IMR-90 (cell line): ENCODE results near the gene AJUBA. TPM values are rescaled to one million over a fixed set of nuclear protein-coding genes. Genes with fewer than 3 reads are reported as not detected.

Experiments used
- ATAC-seq: fragments of 200-7000 bp; cut with Tn5 transposase; 2 replicates; pipeline ENCODE4 v1.9.1; 2020; ENCODE audit warnings: low read depth, mild to moderate bottlenecking, moderate library complexity
- BruUV-seq: library from RNA; stranded (reverse); fragments of 400-500 nt; replicated peaks from 2 replicates; lab custom pipeline; 2021; lab: Mats Ljungman, UMichigan
- CTCF ChIA-PET: fragments of 300-600 bp; formaldehyde crosslinking; extraction: SDS; loops from one replicate; lab custom pipeline; 2021; ENCODE audit warnings: antibody characterized with exemption; lab: Yijun Ruan, JAX
- POLR2A ChIA-PET: fragments of 300-600 bp; sonication (Branson Sonifier 250); formaldehyde crosslinking; loops from one replicate; lab custom pipeline; 2022; ENCODE audit warnings: antibody characterized with exemption; ENCODE audit not compliant: unreplicated experiment; lab: Charles Lee
- DNase-seq: peaks from one replicate; pipeline ENCODE4 v3.0.0; 2013
- H2AFZ ChIP-seq: replicated peaks from 2 replicates; pipeline ENCODE3; 2013; ENCODE audit warnings: low read length, mild to moderate bottlenecking; ENCODE audit not compliant: poor library complexity
- H2AK5ac ChIP-seq: 2 replicates; pipeline ENCODE4 v1.6.1; 2013; ENCODE audit warnings: low read depth, low read length, inconsistent platforms
- H2AK9ac ChIP-seq: replicated peaks from 2 replicates; pipeline ENCODE3; 2013; ENCODE audit warnings: mild to moderate bottlenecking, low read depth, low read length, moderate library complexity; ENCODE audit not compliant: poor library complexity
- H2BK120ac ChIP-seq: 2 replicates; pipeline ENCODE4 v1.6.1; 2013; ENCODE audit warnings: low read depth, low read length, inconsistent platforms
- H2BK15ac ChIP-seq: 3 replicates; pipeline ENCODE4 v1.6.1; 2013; ENCODE audit warnings: low read depth, low read length, inconsistent platforms
- H2BK20ac ChIP-seq: 2 replicates; pipeline ENCODE4 v1.6.1; 2013; ENCODE audit warnings: low read depth, mild to moderate bottlenecking, inconsistent platforms, low read length, moderate library complexity
- H2BK5ac ChIP-seq: 2 replicates; pipeline ENCODE4 v1.6.1; 2013; ENCODE audit warnings: mild to moderate bottlenecking, low read depth, low read length, inconsistent platforms; ENCODE audit not compliant: poor library complexity, severe bottlenecking
- H3K14ac ChIP-seq: replicated peaks from 2 replicates; pipeline ENCODE4 v1.6.1; 2013; ENCODE audit warnings: low read depth, low read length, inconsistent platforms
- H3K18ac ChIP-seq: 2 replicates; pipeline ENCODE4 v1.6.1; 2013; ENCODE audit warnings: low read depth, low read length, control low read depth
- H3K23ac ChIP-seq: 2 replicates; pipeline ENCODE4 v1.6.1; 2013; ENCODE audit warnings: low read depth, low read length, inconsistent platforms
- H3K27ac ChIP-seq: 2 replicates; pipeline ENCODE4 v1.5.1; 2013; ENCODE audit warnings: mild to moderate bottlenecking, control low read depth, low read length; ENCODE audit not compliant: insufficient read depth
- H3K27me3 ChIP-seq: 2 replicates; pipeline ENCODE4 v1.6.1; 2013; ENCODE audit warnings: low read length; ENCODE audit not compliant: control insufficient read depth, insufficient read depth
- H3K36me3 ChIP-seq: 2 replicates; pipeline ENCODE4 v1.6.1; 2013; ENCODE audit warnings: low read length, mixed read lengths; ENCODE audit not compliant: control insufficient read depth, insufficient read depth
- H3K4ac ChIP-seq: 2 replicates; pipeline ENCODE4 v1.6.1; 2013; ENCODE audit warnings: low read depth, low read length, inconsistent platforms
- H3K4me1 ChIP-seq: 2 replicates; pipeline ENCODE4 v1.6.1; 2013; ENCODE audit warnings: low read length, mixed read lengths; ENCODE audit not compliant: control insufficient read depth, insufficient read depth
- H3K4me2 ChIP-seq: 2 replicates; pipeline ENCODE4 v1.6.1; 2013; ENCODE audit warnings: low read depth, mild to moderate bottlenecking, control low read depth, low read length, moderate library complexity
- H3K4me3 ChIP-seq: 2 replicates; pipeline ENCODE4 v1.5.1; 2013; ENCODE audit warnings: low read depth, mild to moderate bottlenecking, control low read depth, low read length, moderate library complexity; ENCODE audit not compliant: insufficient read depth
- H3K56ac ChIP-seq: 2 replicates; pipeline ENCODE4 v1.6.1; 2013; ENCODE audit warnings: low read length, inconsistent platforms; ENCODE audit not compliant: insufficient read depth; ENCODE audit errors: extremely low read depth
- H3K79me1 ChIP-seq, 2 experiments: 2 replicates each; pipeline ENCODE4 v1.6.1; 2013; ENCODE audit warnings: low read length in 2 of 2, inconsistent platforms in 1 of 2, low read depth in 1 of 2
- H3K9ac ChIP-seq: 2 replicates; pipeline ENCODE4 v1.6.1; 2013; ENCODE audit warnings: low read depth, low read length, control low read depth
- H3K9me1 ChIP-seq: 2 replicates; pipeline ENCODE4 v1.6.1; 2013; ENCODE audit warnings: low read length, inconsistent platforms; ENCODE audit not compliant: insufficient read depth
- H3K9me3 ChIP-seq: 2 replicates; pipeline ENCODE4 v1.6.1; 2013; ENCODE audit warnings: low read length; ENCODE audit not compliant: control insufficient read depth, insufficient read depth
- H4K20me1 ChIP-seq: 2 replicates; pipeline ENCODE4 v1.6.1; 2013; ENCODE audit warnings: low read length, inconsistent platforms; ENCODE audit not compliant: insufficient read depth
- H4K5ac ChIP-seq: 2 replicates; pipeline ENCODE4 v1.6.1; 2013; ENCODE audit warnings: mild to moderate bottlenecking, low read depth, low read length, control low read depth
- H4K8ac ChIP-seq, 2 experiments: 2 replicates each; pipeline ENCODE4 v1.6.1; 2013; ENCODE audit warnings: low read depth in 2 of 2, low read length in 2 of 2, control low read depth in 1 of 2, inconsistent platforms in 1 of 2
- H4K91ac ChIP-seq: 2 replicates; pipeline ENCODE4 v1.6.1; 2013; ENCODE audit warnings: low read depth, low read length, inconsistent platforms; ENCODE audit not compliant: insufficient read depth
- BHLHE40 ChIP-seq: fragments of 150-350 bp; IDR thresholded peaks from 2 replicates; pipeline ENCODE4 v1.6.1; 2016; ENCODE audit warnings: mild to moderate bottlenecking, low read depth, low read length
- CEBPB ChIP-seq: IDR thresholded peaks from 2 replicates; pipeline ENCODE4 v1.6.1; 2012; ENCODE audit warnings: low read depth, low read length, improper control_type of control experiment
- CHD1 ChIP-seq: IDR thresholded peaks from 2 replicates; pipeline ENCODE4 v1.6.1; 2012; ENCODE audit warnings: low read depth, low read length, improper control_type of control experiment
- CTCF ChIP-seq: conservative IDR thresholded peaks from 2 replicates; pipeline ENCODE4 v1.5.1; 2012; ENCODE audit warnings: mild to moderate bottlenecking, low read depth, low read length, improper control_type of control experiment
- ELK1 ChIP-seq: fragments of 150-350 bp; IDR thresholded peaks from 2 replicates; pipeline ENCODE4 v1.6.1; 2016; ENCODE audit warnings: low read depth, mild to moderate bottlenecking, low read length, moderate library complexity, borderline replicate concordance
- FOS ChIP-seq: fragments of 150-350 bp; IDR thresholded peaks from 2 replicates; pipeline ENCODE4 v1.6.1; 2016; ENCODE audit warnings: low read depth, low read length
- MAFK ChIP-seq: IDR thresholded peaks from 2 replicates; pipeline ENCODE4 v1.6.1; 2012; ENCODE audit warnings: low read depth, low read length, improper control_type of control experiment
- MAZ ChIP-seq: IDR thresholded peaks from 2 replicates; pipeline ENCODE4 v1.6.1; 2012; ENCODE audit warnings: low read depth, mild to moderate bottlenecking, low read length, improper control_type of control experiment, moderate library complexity, borderline replicate concordance
- MXI1 ChIP-seq: IDR thresholded peaks from 2 replicates; pipeline ENCODE4 v1.6.1; 2012; ENCODE audit warnings: low read depth, mild to moderate bottlenecking, low read length, moderate library complexity, borderline replicate concordance
- NFE2L2 ChIP-seq: fragments of 150-350 bp; IDR thresholded peaks from 2 replicates; pipeline ENCODE4 v1.6.1; 2016; ENCODE audit warnings: low read depth, mild to moderate bottlenecking, low read length
- POLR2A ChIP-seq: IDR thresholded peaks from 2 replicates; pipeline ENCODE4 v1.6.1; 2012; ENCODE audit warnings: mild to moderate bottlenecking, low read depth, low read length
- RAD21 ChIP-seq: IDR thresholded peaks from 2 replicates; pipeline ENCODE4 v1.6.1; 2012; ENCODE audit warnings: low read length, improper control_type of control experiment
- RCOR1 ChIP-seq: IDR thresholded peaks from 2 replicates; pipeline ENCODE4 v1.6.1; 2012; ENCODE audit warnings: mild to moderate bottlenecking, low read length, improper control_type of control experiment; ENCODE audit not compliant: insufficient replicate concordance
- RFX5 ChIP-seq: IDR thresholded peaks from 2 replicates; pipeline ENCODE4 v1.8.0; 2012; ENCODE audit warnings: low read depth, mild to moderate bottlenecking, low read length, moderate library complexity
- SMC3 ChIP-seq: fragments of 150-350 bp; IDR thresholded peaks from 2 replicates; pipeline ENCODE4 v1.6.1; 2016; ENCODE audit warnings: low read depth, mild to moderate bottlenecking, antibody characterized with exemption, low read length, moderate library complexity
- WGBS, 2 experiments: methylation state at CpG; one replicate each; pipeline versions ENCODE4 v1.1.5 to v1.1.7; 2013; ENCODE audit warnings: missing lambda C conversion rate in 2 of 2; ENCODE audit not compliant: insufficient read length in 1 of 2; ENCODE audit errors: extremely low coverage in 2 of 2; 5-methylcytosine and 5-hydroxymethylcytosine counted together
- dilution Hi-C: fragments of 300-500 bp; cut with HindIII; formaldehyde crosslinking; loops from one replicate; pipeline ENCODE4 v1.14.3; 2018; ENCODE audit warnings: low sequenced_read_pairs; ENCODE audit not compliant: unreplicated experiment
- in situ Hi-C: fragments of 300-500 bp; cut with MboI; formaldehyde crosslinking; loops from 3 replicates; pipeline ENCODE4 v1.14.3; 2019; ENCODE audit warnings: low sequenced_read_pairs, inconsistent platforms, mixed read lengths
- intact Hi-C: fragments of 100-400 bp; cut with micrococcal nuclease; formaldehyde crosslinking; loops from 2 replicates; pipeline ENCODE4 v1.10.0; 2022
- polyA plus RNA-seq, 3 experiments: library from polyadenylated mRNA; depleted of rRNA; stranded (reverse); fragments of >200 nt; gene quantifications; 2 replicates each; pipeline ENCODE4 v1.2.3, GENCODE V29; 2012; ENCODE audit warnings: low replicate concordance in 1 of 3
- total RNA-seq: library from RNA; depleted of rRNA; stranded (reverse); fragments of >200 nt; gene quantifications from 2 replicates; pipeline ENCODE4 v1.2.3, GENCODE V29; 2012
- TF ChIP-seq, protein P1 (sequence below): fragments of 150-350 bp; IDR thresholded peaks from 2 replicates; pipeline ENCODE4 v1.6.1; 2017; ENCODE audit warnings: mild to moderate bottlenecking, antibody characterized with exemption, low read length, low read depth

The AJUBA gene
- total and polyA plus RNA-seq, 2 of the 4 experiments (the other 2 are of a cell fraction): 46.4 to 67.6 TPM

- H3K4me1 ChIP-seq: no peaks in the 10 kb centered on the region
- ATAC-seq (no peak), DNase-seq (no peak)
- H2BK5ac ChIP-seq: no peak overlapping the region
- intact Hi-C loops: no loop called here
- H3K18ac ChIP-seq: no peak overlapping the region
- no peak overlapping the region for H2AFZ ChIP-seq
- H3K79me1 ChIP-seq: no peaks in the 10 kb centered on the region; a peak in 1 of 4 replicates
- WGBS, 2 experiments: no CpG with 5 or more reads among the region's 3 CpGs
- no peak overlapping the region for H2BK120ac ChIP-seq
- ChIA-PET POLR2A (no interaction called here), CTCF (interaction anchor here (0.6 to 1.7 kb wide), 2 partner anchors 16 to 111 kb away, joined by 3 to 8 read pairs; no protein-coding TSS in a partner anchor)
- in situ Hi-C loops: no loop called here
- no peak overlapping the region for H3K27ac ChIP-seq
- no peaks in the 10 kb centered on the region for H3K9me1 ChIP-seq
- no peak overlapping the region for H3K14ac ChIP-seq
- H2BK15ac ChIP-seq: no peak overlapping the region
- H4K91ac ChIP-seq: no peak overlapping the region
- dilution Hi-C loops: no loop called here
- H3K9ac ChIP-seq: no peak overlapping the region
- H4K5ac ChIP-seq: no peak overlapping the region
- no TSS peak for BruUV-seq
- H2BK20ac ChIP-seq: no peak overlapping the region
- no peak overlapping the region for H3K4me3 ChIP-seq
- no peak overlapping the region for H2AK5ac ChIP-seq
- H3K4me2 ChIP-seq: no peak overlapping the region
- H3K4ac ChIP-seq: no peak overlapping the region
- H2AK9ac ChIP-seq: no peak overlapping the region
- H3K56ac ChIP-seq: no peak overlapping the region
- H3K23ac ChIP-seq: no peak overlapping the region
- no peaks in the 10 kb centered on the region for H3K27me3 ChIP-seq
- H3K9me3 ChIP-seq: no peaks in the 10 kb centered on the region
- no peaks in the 10 kb centered on the region for H4K20me1 ChIP-seq
- TF ChIP-seq RCOR1 (no peak), MAFK (no peak), NFE2L2 (no peak), ELK1 (no peak), RFX5 (no peak), FOS (no peak), MXI1 (no peak), RAD21 (no peak), POLR2A (no peak), SMC3 (no peak), MAZ (no peak), CEBPB (no peak), CHD1 (no peak), CTCF (no peak), BHLHE40 (no peak)
- TF ChIP-seq, protein P1, sequence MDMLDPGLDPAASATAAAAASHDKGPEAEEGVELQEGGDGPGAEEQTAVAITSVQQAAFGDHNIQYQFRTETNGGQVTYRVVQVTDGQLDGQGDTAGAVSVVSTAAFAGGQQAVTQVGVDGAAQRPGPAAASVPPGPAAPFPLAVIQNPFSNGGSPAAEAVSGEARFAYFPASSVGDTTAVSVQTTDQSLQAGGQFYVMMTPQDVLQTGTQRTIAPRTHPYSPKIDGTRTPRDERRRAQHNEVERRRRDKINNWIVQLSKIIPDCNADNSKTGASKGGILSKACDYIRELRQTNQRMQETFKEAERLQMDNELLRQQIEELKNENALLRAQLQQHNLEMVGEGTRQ: no peak
- H3K36me3 ChIP-seq: peaks cover 9% of the 10 kb centered on the region
- no peak overlapping the region for H4K8ac ChIP-seq
Measured at GRCh38 chr14:22945642-22946041, 36.7 kb downstream of the AJUBA start.
